ENCODE results near the gene CMKLR1.

DNA sequence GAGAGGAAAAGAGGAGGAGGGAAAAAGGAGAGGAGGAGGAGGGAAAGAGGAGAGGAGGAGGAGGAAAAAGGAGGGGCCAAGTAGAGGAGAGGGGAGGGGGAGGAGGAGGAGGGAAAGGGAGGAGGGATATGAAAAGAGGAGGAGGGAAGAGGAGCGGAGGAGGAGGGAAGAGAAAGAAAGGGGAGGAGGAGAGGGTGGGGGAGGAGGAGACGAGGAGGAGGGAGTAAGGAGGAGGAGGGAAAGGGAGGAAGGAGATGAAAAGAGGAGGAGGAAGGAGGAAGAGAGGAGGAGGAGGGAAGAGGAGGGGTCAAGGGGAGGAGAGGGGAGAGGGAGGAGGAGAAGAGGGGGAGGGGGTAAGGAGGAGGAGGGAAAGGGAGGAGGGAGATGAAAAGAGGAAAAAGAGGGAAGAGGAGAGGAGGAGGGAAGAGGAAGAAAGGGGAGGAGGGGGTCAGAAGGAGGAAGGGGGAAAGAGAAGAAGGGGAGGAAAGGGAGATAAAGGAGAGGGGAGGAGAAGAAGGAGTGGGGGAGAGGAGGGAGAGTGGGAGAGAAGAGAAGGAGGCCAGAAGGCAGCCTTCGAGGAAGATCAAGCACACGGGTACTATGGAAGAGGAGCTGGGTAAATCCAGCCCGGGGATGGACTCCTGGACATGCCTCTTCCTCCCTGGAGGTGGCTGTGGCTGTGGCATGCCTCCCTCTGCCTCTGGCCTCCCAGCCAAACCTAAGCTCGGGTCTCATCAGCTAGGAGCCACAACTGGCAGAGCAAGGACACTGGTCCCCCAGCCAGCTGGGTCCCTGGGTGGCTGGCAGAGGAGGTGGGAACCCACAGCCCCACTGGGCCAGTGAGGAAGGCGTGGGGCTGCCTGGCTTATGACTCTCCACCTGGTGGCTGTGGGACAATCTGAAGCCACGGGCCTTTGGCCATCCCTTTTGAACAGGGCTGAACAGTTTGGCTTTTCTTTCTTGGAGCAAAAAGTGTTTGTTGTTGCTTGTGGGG is 3.0 kb upstream of the CMKLR1 start:
- TF ChIP-seq, protein P1, sequence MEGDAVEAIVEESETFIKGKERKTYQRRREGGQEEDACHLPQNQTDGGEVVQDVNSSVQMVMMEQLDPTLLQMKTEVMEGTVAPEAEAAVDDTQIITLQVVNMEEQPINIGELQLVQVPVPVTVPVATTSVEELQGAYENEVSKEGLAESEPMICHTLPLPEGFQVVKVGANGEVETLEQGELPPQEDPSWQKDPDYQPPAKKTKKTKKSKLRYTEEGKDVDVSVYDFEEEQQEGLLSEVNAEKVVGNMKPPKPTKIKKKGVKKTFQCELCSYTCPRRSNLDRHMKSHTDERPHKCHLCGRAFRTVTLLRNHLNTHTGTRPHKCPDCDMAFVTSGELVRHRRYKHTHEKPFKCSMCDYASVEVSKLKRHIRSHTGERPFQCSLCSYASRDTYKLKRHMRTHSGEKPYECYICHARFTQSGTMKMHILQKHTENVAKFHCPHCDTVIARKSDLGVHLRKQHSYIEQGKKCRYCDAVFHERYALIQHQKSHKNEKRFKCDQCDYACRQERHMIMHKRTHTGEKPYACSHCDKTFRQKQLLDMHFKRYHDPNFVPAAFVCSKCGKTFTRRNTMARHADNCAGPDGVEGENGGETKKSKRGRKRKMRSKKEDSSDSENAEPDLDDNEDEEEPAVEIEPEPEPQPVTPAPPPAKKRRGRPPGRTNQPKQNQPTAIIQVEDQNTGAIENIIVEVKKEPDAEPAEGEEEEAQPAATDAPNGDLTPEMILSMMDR (IDR thresholded peaks at IDR 0.05; ENCODE audit: low read depth, low read length, missing input control): no peak
- TF ChIP-seq, protein P2, sequence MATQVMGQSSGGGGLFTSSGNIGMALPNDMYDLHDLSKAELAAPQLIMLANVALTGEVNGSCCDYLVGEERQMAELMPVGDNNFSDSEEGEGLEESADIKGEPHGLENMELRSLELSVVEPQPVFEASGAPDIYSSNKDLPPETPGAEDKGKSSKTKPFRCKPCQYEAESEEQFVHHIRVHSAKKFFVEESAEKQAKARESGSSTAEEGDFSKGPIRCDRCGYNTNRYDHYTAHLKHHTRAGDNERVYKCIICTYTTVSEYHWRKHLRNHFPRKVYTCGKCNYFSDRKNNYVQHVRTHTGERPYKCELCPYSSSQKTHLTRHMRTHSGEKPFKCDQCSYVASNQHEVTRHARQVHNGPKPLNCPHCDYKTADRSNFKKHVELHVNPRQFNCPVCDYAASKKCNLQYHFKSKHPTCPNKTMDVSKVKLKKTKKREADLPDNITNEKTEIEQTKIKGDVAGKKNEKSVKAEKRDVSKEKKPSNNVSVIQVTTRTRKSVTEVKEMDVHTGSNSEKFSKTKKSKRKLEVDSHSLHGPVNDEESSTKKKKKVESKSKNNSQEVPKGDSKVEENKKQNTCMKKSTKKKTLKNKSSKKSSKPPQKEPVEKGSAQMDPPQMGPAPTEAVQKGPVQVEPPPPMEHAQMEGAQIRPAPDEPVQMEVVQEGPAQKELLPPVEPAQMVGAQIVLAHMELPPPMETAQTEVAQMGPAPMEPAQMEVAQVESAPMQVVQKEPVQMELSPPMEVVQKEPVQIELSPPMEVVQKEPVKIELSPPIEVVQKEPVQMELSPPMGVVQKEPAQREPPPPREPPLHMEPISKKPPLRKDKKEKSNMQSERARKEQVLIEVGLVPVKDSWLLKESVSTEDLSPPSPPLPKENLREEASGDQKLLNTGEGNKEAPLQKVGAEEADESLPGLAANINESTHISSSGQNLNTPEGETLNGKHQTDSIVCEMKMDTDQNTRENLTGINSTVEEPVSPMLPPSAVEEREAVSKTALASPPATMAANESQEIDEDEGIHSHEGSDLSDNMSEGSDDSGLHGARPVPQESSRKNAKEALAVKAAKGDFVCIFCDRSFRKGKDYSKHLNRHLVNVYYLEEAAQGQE (IDR thresholded peaks at IDR 0.05): no peak
- TF ChIP-seq FOXA1 (IDR thresholded peaks at IDR 0.05): no peak
- no peak for TF ChIP-seq YY1 (IDR thresholded peaks at IDR 0.05)
- no peak for TF ChIP-seq FOXA2 (IDR thresholded peaks at IDR 0.05)
- TF ChIP-seq, protein P3, sequence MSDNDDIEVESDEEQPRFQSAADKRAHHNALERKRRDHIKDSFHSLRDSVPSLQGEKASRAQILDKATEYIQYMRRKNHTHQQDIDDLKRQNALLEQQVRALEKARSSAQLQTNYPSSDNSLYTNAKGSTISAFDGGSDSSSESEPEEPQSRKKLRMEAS (IDR thresholded peaks at IDR 0.05): no peak
- TF ChIP-seq TAF1 (conservative IDR thresholded peaks at IDR 0.05): no peak
- no peak for TF ChIP-seq SP1 (IDR thresholded peaks at IDR 0.05)
- TF ChIP-seq, protein P4, sequence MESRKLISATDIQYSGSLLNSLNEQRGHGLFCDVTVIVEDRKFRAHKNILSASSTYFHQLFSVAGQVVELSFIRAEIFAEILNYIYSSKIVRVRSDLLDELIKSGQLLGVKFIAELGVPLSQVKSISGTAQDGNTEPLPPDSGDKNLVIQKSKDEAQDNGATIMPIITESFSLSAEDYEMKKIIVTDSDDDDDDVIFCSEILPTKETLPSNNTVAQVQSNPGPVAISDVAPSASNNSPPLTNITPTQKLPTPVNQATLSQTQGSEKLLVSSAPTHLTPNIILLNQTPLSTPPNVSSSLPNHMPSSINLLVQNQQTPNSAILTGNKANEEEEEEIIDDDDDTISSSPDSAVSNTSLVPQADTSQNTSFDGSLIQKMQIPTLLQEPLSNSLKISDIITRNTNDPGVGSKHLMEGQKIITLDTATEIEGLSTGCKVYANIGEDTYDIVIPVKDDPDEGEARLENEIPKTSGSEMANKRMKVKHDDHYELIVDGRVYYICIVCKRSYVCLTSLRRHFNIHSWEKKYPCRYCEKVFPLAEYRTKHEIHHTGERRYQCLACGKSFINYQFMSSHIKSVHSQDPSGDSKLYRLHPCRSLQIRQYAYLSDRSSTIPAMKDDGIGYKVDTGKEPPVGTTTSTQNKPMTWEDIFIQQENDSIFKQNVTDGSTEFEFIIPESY (IDR thresholded peaks at IDR 0.05): no peak
- no peak for TF ChIP-seq RXRA (IDR thresholded peaks at IDR 0.05)
- TF ChIP-seq RAD21 (IDR thresholded peaks at IDR 0.05): no peak
- TF ChIP-seq HNF4G (IDR thresholded peaks at IDR 0.05): no peak
- no peak for TF ChIP-seq JUND (IDR thresholded peaks at IDR 0.05)

All from liver (tissue), 3 donors.